AG09309 (cell line): ENCODE results near the gene FBXO11.

Experiments used
- DNase-seq: peaks from one replicate; pipeline ENCODE4 v3.0.0-alpha.2; 2010; ENCODE audit warnings: low read depth
- H3K4me3 ChIP-seq: 2 replicates; pipeline ENCODE4 v1.5.1; 2011; ENCODE audit warnings: mild to moderate bottlenecking, low read depth, low read length, moderate library complexity; ENCODE audit not compliant: control insufficient read depth
- TF ChIP-seq, protein P1 (sequence below): IDR thresholded peaks from 2 replicates; pipeline ENCODE4 v1.5.1; 2011; ENCODE audit warnings: mild to moderate bottlenecking, low read depth, low read length, inconsistent platforms; ENCODE audit not compliant: insufficient read depth, control insufficient read depth; ENCODE audit errors: missing control alignments

The FBXO11 gene

GRCh38 chr2:47815764-47816163 lies 90.5 kb downstream of the FBXO11 start:
- TF ChIP-seq, protein P1, sequence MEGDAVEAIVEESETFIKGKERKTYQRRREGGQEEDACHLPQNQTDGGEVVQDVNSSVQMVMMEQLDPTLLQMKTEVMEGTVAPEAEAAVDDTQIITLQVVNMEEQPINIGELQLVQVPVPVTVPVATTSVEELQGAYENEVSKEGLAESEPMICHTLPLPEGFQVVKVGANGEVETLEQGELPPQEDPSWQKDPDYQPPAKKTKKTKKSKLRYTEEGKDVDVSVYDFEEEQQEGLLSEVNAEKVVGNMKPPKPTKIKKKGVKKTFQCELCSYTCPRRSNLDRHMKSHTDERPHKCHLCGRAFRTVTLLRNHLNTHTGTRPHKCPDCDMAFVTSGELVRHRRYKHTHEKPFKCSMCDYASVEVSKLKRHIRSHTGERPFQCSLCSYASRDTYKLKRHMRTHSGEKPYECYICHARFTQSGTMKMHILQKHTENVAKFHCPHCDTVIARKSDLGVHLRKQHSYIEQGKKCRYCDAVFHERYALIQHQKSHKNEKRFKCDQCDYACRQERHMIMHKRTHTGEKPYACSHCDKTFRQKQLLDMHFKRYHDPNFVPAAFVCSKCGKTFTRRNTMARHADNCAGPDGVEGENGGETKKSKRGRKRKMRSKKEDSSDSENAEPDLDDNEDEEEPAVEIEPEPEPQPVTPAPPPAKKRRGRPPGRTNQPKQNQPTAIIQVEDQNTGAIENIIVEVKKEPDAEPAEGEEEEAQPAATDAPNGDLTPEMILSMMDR = no peak
- no peak for DNase-seq
- no peak overlapping the region for H3K4me3 ChIP-seq

DNA sequence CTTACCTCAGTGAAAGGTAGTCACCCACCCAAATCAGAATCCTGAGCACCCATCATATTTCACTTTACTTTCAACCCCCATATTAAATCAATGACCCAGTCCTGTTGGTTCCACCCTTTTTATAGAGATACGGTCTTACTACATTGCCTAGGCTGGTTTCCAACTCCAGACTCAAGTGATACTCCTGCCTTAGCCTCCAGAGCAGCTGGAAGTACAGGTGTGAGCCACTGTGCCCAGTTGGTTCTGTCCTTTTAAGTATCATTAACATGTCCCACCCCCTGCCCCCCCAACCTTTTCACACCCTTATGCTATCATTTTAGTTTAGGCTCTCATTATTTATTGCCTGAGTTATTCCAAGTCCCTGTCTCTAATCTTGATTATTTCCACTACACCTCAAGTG lies 94.6 kb downstream of the FBXO11 start:
- DNase-seq = no peak

GRCh38 chr2:47810850-47811249 lies 95.4 kb downstream of the FBXO11 start:
- TF ChIP-seq, protein P1 = no peak
- H3K4me3 ChIP-seq = no peak overlapping the region
- DNase-seq = no peak

More for the DNA sequence above, 94.6 kb downstream of the FBXO11 start:
- no peak overlapping the region for H3K4me3 ChIP-seq
- TF ChIP-seq, protein P1 = no peak

DNA sequence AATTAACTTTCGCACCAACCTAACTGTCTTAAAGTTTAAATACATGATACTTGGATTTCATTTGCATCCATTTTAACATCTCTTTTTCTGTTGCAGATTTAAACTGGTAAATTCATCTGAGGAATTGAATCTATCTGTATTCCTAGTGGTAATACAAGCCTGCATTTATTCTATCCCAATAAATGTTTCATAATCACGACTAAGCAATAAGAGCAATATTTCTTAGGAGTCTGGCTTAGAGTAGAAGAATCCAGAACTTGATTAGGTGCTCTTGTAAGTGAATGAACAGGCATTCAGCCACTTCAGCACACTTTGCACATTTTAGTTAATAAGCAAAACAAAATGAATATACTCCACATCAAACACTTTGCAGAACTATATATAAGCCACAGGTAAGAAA lies 96.4 kb downstream of the FBXO11 start:
- no peak overlapping the region for H3K4me3 ChIP-seq
- DNase-seq = no peak
- TF ChIP-seq, protein P1 = no peak

GRCh38 chr2:47808614-47809013 lies 97.7 kb downstream of the FBXO11 start:
- no peak overlapping the region for H3K4me3 ChIP-seq
- TF ChIP-seq, protein P1 = no peak
- DNase-seq = no peak

GRCh38 chr2:47805850-47806249 lies 100.4 kb downstream of the FBXO11 start:
- TF ChIP-seq, protein P1 = no peak
- DNase-seq = no peak
- H3K4me3 ChIP-seq = no peak overlapping the region

DNA sequence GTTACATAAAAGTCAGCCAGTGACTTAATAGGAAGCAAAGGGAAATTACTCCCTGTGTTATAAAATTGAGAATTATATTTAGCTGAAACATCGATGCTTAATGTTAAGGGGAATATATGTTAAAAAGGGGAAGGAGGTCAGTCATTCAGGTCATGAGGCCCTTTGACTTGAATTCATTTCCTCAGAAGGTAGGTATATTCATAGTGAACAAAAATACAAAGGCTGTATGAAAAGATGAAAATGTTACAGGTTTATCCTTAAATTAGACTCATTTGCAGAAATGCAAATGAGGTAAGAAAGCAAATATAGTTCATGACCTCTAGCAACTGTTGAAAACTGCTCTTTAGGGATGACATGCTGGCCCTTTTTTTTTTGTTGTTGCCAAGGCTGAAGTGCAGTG lies 102.5 kb downstream of the FBXO11 start:
- TF ChIP-seq, protein P1 = no peak
- DNase-seq = no peak
- H3K4me3 ChIP-seq = no peak overlapping the region
